SK-N-SH (cell line): Measurements from ENCODE around the gene ATM. TPM values are rescaled to one million over a fixed set of nuclear protein-coding genes. Genes with fewer than 3 reads are reported as not detected.
A peak's percentile ranks its signal among the peaks of the same experiment; 100 is the strongest.
"Not testable (repeated sequence)": the region's sequence is repeated elsewhere in the genome, so short reads cannot be mapped to it uniquely, and the experiment has no call there.

ENCODE experiments used
- CTCF ChIA-PET: fragments of 300-600, 350-600 bp; formaldehyde crosslinking; extraction: SDS; loops from one replicate; lab custom pipeline; 2021; lab: Yijun Ruan, JAX
- POLR2A ChIA-PET: fragments of 350-600 bp; sonication (Branson Sonifier 250); formaldehyde crosslinking; extraction: SDS; loops from one replicate; lab custom pipeline; 2020; ENCODE audit warnings: antibody characterized with exemption, inconsistent platforms; lab: Yijun Ruan, JAX
- DNase-seq: peaks from one replicate; pipeline ENCODE4 v3.0.0; 2012
- H2AFZ ChIP-seq: fragments of 200-600 bp; sonication (generic); 2 replicates; pipeline ENCODE4 v1.8.1; 2016; ENCODE audit warnings: antibody characterized with exemption, mild to moderate bottlenecking, low read depth
- H3F3A ChIP-seq: fragments of 200-600 bp; sonication (generic); replicated peaks from 2 replicates; pipeline ENCODE3; 2016; ENCODE audit warnings: antibody characterized with exemption, mild to moderate bottlenecking; ENCODE audit not compliant: insufficient read depth
- H3K27ac ChIP-seq, 2 experiments: fragments of 200-500 bp in 1 of 2; fragments of 200-600 bp in 1 of 2; sonication (Bioruptor generic) in 1 of 2; sonication (generic), shearing (Covaris generic) in 1 of 2; 2 replicates each; pipeline versions ENCODE4 v1.5.1 to v1.6.1; 2014 to 2016; ENCODE audit warnings: low read depth in 2 of 2, inconsistent platforms in 1 of 2, low read length in 1 of 2, mild to moderate bottlenecking in 1 of 2, mixed read lengths in 1 of 2
- H3K27me3 ChIP-seq: fragments of 200-600 bp; sonication (generic), shearing (Covaris generic); 2 replicates; pipeline ENCODE4 v1.6.1; 2016; ENCODE audit warnings: mixed run types; ENCODE audit not compliant: insufficient read depth
- H3K36me3 ChIP-seq, 2 experiments: fragments of 200-500 bp in 1 of 2; fragments of 200-600 bp in 1 of 2; sonication (Bioruptor generic) in 1 of 2; sonication (generic) in 1 of 2; replicated peaks in 1 of 2; 2 replicates each; pipeline versions ENCODE3 to v1.5.1; 2014 to 2016; ENCODE audit warnings: low read length in 1 of 2, mild to moderate bottlenecking in 1 of 2; ENCODE audit not compliant: insufficient read depth in 2 of 2, control insufficient read depth in 1 of 2
- H3K4me1 ChIP-seq, 2 experiments: fragments of 200-500 bp in 1 of 2; fragments of 200-600 bp in 1 of 2; sonication (Bioruptor generic) in 1 of 2; sonication (generic), shearing (Covaris generic) in 1 of 2; 2 replicates each; pipeline versions ENCODE4 v1.5.1 to v1.6.1; 2014 to 2016; ENCODE audit warnings: low read depth in 1 of 2, low read length in 1 of 2, mixed run types in 1 of 2; ENCODE audit not compliant: insufficient read depth in 2 of 2, control insufficient read depth in 1 of 2
- H3K4me2 ChIP-seq: fragments of 200-600 bp; sonication (generic), shearing (Covaris generic); 2 replicates; pipeline ENCODE4 v1.6.1; 2017; ENCODE audit warnings: mixed run types
- H3K4me3 ChIP-seq, 2 experiments: fragments of 200-500 bp in 1 of 2; fragments of 200-600 bp in 1 of 2; sonication (Bioruptor generic) in 1 of 2; sonication (generic), shearing (Covaris generic) in 1 of 2; 2 replicates each; pipeline versions ENCODE4 v1.5.1 to v1.8.1; 2014 to 2016; ENCODE audit warnings: low read depth in 2 of 2, inconsistent platforms in 1 of 2, low read length in 1 of 2, mild to moderate bottlenecking in 1 of 2, mixed read lengths in 1 of 2, moderate library complexity in 1 of 2
- H3K79me2 ChIP-seq: fragments of 200-600 bp; sonication (generic); 2 replicates; pipeline ENCODE4 v1.8.1; 2017; ENCODE audit warnings: mild to moderate bottlenecking; ENCODE audit not compliant: insufficient read depth
- H3K9ac ChIP-seq: fragments of 200-600 bp; sonication (generic); 2 replicates; pipeline ENCODE4 v1.6.1; 2017; ENCODE audit warnings: mixed run types
- H3K9me2 ChIP-seq: fragments of 200-600 bp; sonication (generic); 2 replicates; pipeline ENCODE4 v1.6.1; 2017; ENCODE audit warnings: mixed run types
- H3K9me3 ChIP-seq: fragments of 200-600 bp; sonication (generic); 2 replicates; pipeline ENCODE4 v1.6.1; 2017; ENCODE audit warnings: mixed run types, mild to moderate bottlenecking, moderate library complexity
- H4K20me1 ChIP-seq: fragments of 200-600 bp; sonication (generic); 2 replicates; pipeline ENCODE4 v1.6.1; 2017; ENCODE audit warnings: mild to moderate bottlenecking, mixed run types; ENCODE audit not compliant: insufficient read depth
- CTCF ChIP-seq: fragments of 200-600 bp; sonication (generic); IDR thresholded peaks from 2 replicates; pipeline ENCODE4 v1.6.1; 2017; ENCODE audit warnings: antibody characterized with exemption, mild to moderate bottlenecking, moderate library complexity
- FOSL2 ChIP-seq: IDR thresholded peaks from 2 replicates; pipeline ENCODE4 v1.4.0; 2012; ENCODE audit warnings: low read depth, mild to moderate bottlenecking, moderate library complexity, borderline replicate concordance
- NRF1 ChIP-seq: IDR thresholded peaks from 2 replicates; pipeline ENCODE4 v1.6.1; 2012; ENCODE audit warnings: low read depth, mild to moderate bottlenecking, low read length
- RAD21 ChIP-seq: IDR thresholded peaks from 2 replicates; pipeline ENCODE4 v1.6.1; 2012; ENCODE audit warnings: mild to moderate bottlenecking, low read length
- RFX5 ChIP-seq: IDR thresholded peaks from 2 replicates; pipeline ENCODE4 v1.6.1; 2012; ENCODE audit warnings: mild to moderate bottlenecking, improper control_type of control experiment, low read length
- RXRA ChIP-seq: IDR thresholded peaks from 2 replicates; pipeline ENCODE4 v1.4.0; 2012; ENCODE audit warnings: low read depth, mild to moderate bottlenecking, borderline replicate concordance
- SMC3 ChIP-seq: IDR thresholded peaks from 2 replicates; pipeline ENCODE4 v1.6.1; 2012; ENCODE audit warnings: low read depth, low read length, improper control_type of control experiment
- WGBS: methylation state at CpG from one replicate; pipeline ENCODE4 v1.1.6; 2017; ENCODE audit warnings: low lambda C conversion rate; 5-methylcytosine and 5-hydroxymethylcytosine counted together
- polyA plus RNA-seq, 3 experiments: library from polyadenylated mRNA; depleted of rRNA; stranded (reverse); fragments of >200 nt; gene quantifications; 2 replicates each; pipeline ENCODE4 v1.2.3, GENCODE V29; 2012
- small RNA-seq, 7 experiments: library from RNA; depleted of rRNA; stranded (forward); fragments of <200 nt; gene quantifications; one replicate each; pipeline ENCODE3, GENCODE V24; 2012

Gene ATM
- polyA plus RNA-seq, 1 of the 3 experiments (the other 2 are of a cell fraction): 14.1 TPM

DNA sequence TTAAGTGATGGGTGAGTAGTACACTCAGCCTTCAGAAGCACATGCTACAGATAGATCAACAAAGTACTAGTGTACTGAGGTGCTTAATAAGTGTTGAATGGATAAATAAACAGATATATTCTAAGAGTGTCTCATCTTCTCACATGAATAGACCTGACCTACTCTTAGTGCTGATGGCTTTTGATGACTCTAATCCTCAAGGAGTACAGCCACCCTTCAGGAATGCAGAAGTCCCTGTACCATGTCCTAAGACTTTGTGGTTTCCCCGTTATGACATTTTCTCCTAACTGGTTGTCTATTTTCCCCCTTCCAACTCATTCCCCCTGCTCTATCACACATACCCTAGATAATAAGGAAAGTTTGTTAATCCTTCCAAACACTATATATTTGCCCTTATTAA lies 182.8 kb downstream of the ATM start (continued):
- no peak for TF ChIP-seq FOSL2

GRCh38 chr11:108414958-108415357 lies 192.1 kb downstream of the ATM start:
- Histone ChIP-seq H3K36me3 (no peaks in the 10 kb centered on the region), H2AFZ (no peak overlapping the region)
- POLR2A ChIA-PET: no interaction called here

DNA sequence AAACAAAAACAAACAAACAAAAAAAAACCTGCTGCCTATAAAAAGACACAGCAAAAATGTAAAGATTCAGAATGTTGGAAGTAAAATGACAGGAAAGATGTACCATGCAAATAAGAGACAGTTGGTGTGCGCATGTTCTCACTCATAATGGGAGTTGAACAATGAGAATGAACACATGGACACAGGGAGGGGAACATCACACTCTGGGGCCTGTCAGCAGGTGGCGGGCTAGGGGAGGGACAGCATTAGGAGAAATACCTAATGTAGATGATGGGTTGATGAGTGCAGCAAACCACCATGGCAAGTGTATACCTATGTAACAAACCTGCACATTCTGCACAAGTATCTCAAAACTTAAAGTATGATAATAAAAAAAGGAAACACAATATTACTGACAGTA lies 194.7 kb downstream of the ATM start:
- CTCF ChIA-PET: interaction anchor here (0.7 to 1.0 kb wide), 2 partner anchors 231 to 299 kb away, joined by 3 read pairs; no protein-coding TSS in a partner anchor
- DNase-seq, H3K36me3 ChIP-seq, H3K9ac ChIP-seq, POLR2A ChIA-PET, H4K20me1 ChIP-seq, H3F3A ChIP-seq, H3K27ac ChIP-seq, H2AFZ ChIP-seq, H3K4me2 ChIP-seq, H3K4me1 ChIP-seq, H3K79me2 ChIP-seq, H3K9me2 ChIP-seq, H3K27me3 ChIP-seq, H3K4me3 ChIP-seq: not testable (repeated sequence)
- peak; percentile 25; the same call in 1 of the 2 replicates for TF ChIP-seq SMC3
- peak; percentile 28; the same call in 1 of the 2 replicates for TF ChIP-seq CTCF
- peak; percentile 38; the same call in 1 of the 2 replicates for TF ChIP-seq RAD21
- WGBS: 64% methylated on average over 2 of the region's 2 CpGs
- peaks cover 13% of the 10 kb centered on the region; the same call in 1 of the 2 replicates for H3K9me3 ChIP-seq

More at GRCh38 chr11:108414958-108415357, 192.1 kb downstream of the ATM start:
- Histone ChIP-seq H3K9ac (no peak overlapping the region), H3K4me2 (no peak overlapping the region), H3K9me3 (peaks cover 13% of the 10 kb centered on the region; the same call in 1 of the 2 replicates), H3K27ac (no peak overlapping the region), H3K79me2 (no peaks in the 10 kb centered on the region), H3K27me3 (no peaks in the 10 kb centered on the region), H3F3A (no peaks in the 10 kb centered on the region), H3K4me1 (no peaks in the 10 kb centered on the region), H3K9me2 (no peaks in the 10 kb centered on the region), H3K4me3 (no peak overlapping the region)
- TF ChIP-seq RAD21: no peak
- TF ChIP-seq NRF1: no peak
- no peak for TF ChIP-seq RXRA
- TF ChIP-seq RFX5: no peak
- TF ChIP-seq, all 33 proteins: peak for 0
- no peaks in the 10 kb centered on the region for H4K20me1 ChIP-seq
- CTCF ChIA-PET: no interaction called here
- no peak for DNase-seq

Small RNA genes lying within 50 kb of the gene (small RNA-seq; reads per million reads assigned to genes)
- 0 reads per million in 7 experiments for gene RF00019

Other genes starting within 250 kb of the ATM start
- 6.8 and 8.0 TPM in 2 replicates for gene CUL5, start 214.2 kb upstream of the ATM start, polyA plus RNA-seq (2012; rRNA removed)
- 78.8 and 91.2 TPM in 2 replicates for gene ACAT1, start 101.5 kb upstream of the ATM start, polyA plus RNA-seq (2012; rRNA removed)
- gene NPAT, start 429 bp upstream of the ATM start, polyA plus RNA-seq (2012; rRNA removed): 2.1 and 3.0 TPM in 2 replicates
- gene C11orf65, start 244.5 kb downstream of the ATM start, polyA plus RNA-seq (2012; rRNA removed): 0.07 and 0.29 TPM in 2 replicates